ENCODE results near the gene HECTD4. TPM values are rescaled to one million over a fixed set of nuclear protein-coding genes. Genes with fewer than 3 reads are reported as not detected.

Gene HECTD4
- total RNA-seq, 2 donors from 2014 or later, result 50.6 to 73.4 TPM

GRCh38 chr12:112184056-112184887, 198.0 kb downstream of the HECTD4 start:
- Histone ChIP-seq H3K27ac (no peak overlapping the region), H3K4me1 (replicated peaks) (no peaks in the 10 kb centered on the region), H3K36me3 (peaks cover 0 to 9% of the 10 kb centered on the region in 2 donors), H3K9me3 (no peaks in the 10 kb centered on the region), H3K27me3 (replicated peaks; ENCODE audit: insufficient read depth) (no peaks in the 10 kb centered on the region), H3K4me3 (no peak overlapping the region)
- WGBS, result 93% methylated on average over 46 of the region's 46 CpGs
- no peak for DNase-seq (ENCODE audit: low spot score)
- no peak for TF ChIP-seq CTCF (IDR thresholded peaks at IDR 0.05)
- TF ChIP-seq POLR2A (IDR thresholded peaks at IDR 0.05), result no peak
- no peak for TF ChIP-seq POLR2AphosphoS5 (IDR thresholded peaks at IDR 0.05)
- intact Hi-C loops (cut with DNase I), result no loop called here

GRCh38 chr12:112183141-112184021, 198.8 kb downstream of the HECTD4 start:
- H3K9me3 ChIP-seq, result no peaks in the 10 kb centered on the region
- H3K27me3 ChIP-seq (replicated peaks; ENCODE audit: insufficient read depth), result no peaks in the 10 kb centered on the region
- TF ChIP-seq POLR2A (IDR thresholded peaks at IDR 0.05) (no peak), CTCF (IDR thresholded peaks at IDR 0.05) (no peak), POLR2AphosphoS5 (IDR thresholded peaks at IDR 0.05) (no peak)
- intact Hi-C loops (cut with DNase I), result no loop called here
- no peaks in the 10 kb centered on the region for H3K4me1 ChIP-seq (replicated peaks)
- H3K27ac ChIP-seq, result no peak overlapping the region
- 75% methylated on average over 9 of the region's 9 CpGs for WGBS
- no peak overlapping the region for H3K4me3 ChIP-seq
- no peak for DNase-seq (ENCODE audit: low spot score)
- H3K36me3 ChIP-seq, result peaks cover 0 to 9% of the 10 kb centered on the region in 2 donors

GRCh38 chr12:112182499-112182898, 199.7 kb downstream of the HECTD4 start:
- Histone ChIP-seq H3K27me3 (replicated peaks; ENCODE audit: insufficient read depth) (no peaks in the 10 kb centered on the region), H3K4me3 (no peak overlapping the region), H3K9me3 (no peaks in the 10 kb centered on the region), H3K4me1 (replicated peaks) (no peaks in the 10 kb centered on the region), H3K36me3 (peaks cover 0 to 9% of the 10 kb centered on the region in 2 donors), H3K27ac (no peak overlapping the region)
- TF ChIP-seq POLR2AphosphoS5 (IDR thresholded peaks at IDR 0.05), result no peak
- no peak for TF ChIP-seq CTCF (IDR thresholded peaks at IDR 0.05)
- TF ChIP-seq POLR2A (IDR thresholded peaks at IDR 0.05), result no peak
- DNase-seq (ENCODE audit: low spot score), result no peak
- intact Hi-C loops (cut with DNase I), result no loop called here
- 51% methylated on average over 7 of the region's 7 CpGs for WGBS

GRCh38 chr12:112180422-112180821, 201.8 kb downstream of the HECTD4 start:
- WGBS, result 96% methylated on average over 4 of the region's 4 CpGs
- Histone ChIP-seq H3K9me3 (no peaks in the 10 kb centered on the region), H3K27ac (no peak overlapping the region), H3K27me3 (replicated peaks; ENCODE audit: insufficient read depth) (no peaks in the 10 kb centered on the region), H3K4me3 (no peak overlapping the region), H3K4me1 (replicated peaks) (no peaks in the 10 kb centered on the region), H3K36me3 (peaks cover 0 to 9% of the 10 kb centered on the region in 2 donors)
- intact Hi-C loops (cut with DNase I), result no loop called here
- DNase-seq (ENCODE audit: low spot score), result no peak
- no peak for TF ChIP-seq POLR2A (IDR thresholded peaks at IDR 0.05)
- no peak for TF ChIP-seq POLR2AphosphoS5 (IDR thresholded peaks at IDR 0.05)
- TF ChIP-seq CTCF (IDR thresholded peaks at IDR 0.05), result no peak
